H1 (cell line): ENCODE data around the gene MRTFA.

Experiments used
- ATF3 ChIP-seq: IDR thresholded peaks from 2 replicates; pipeline ENCODE4 v1.6.1; 2011; ENCODE audit warnings: low read depth, mild to moderate bottlenecking, low read length; ENCODE audit not compliant: insufficient read depth
- CTCF ChIP-seq, 3 experiments: IDR thresholded peaks; 1 replicate in 2 of 3; 2 replicates in 1 of 3; pipeline versions ENCODE4 v1.5.1 to v1.6.1; 2011; ENCODE audit warnings: low read length in 3 of 3, mild to moderate bottlenecking in 3 of 3, inconsistent platforms in 2 of 3, low read depth in 1 of 3, moderate library complexity in 1 of 3; ENCODE audit not compliant: insufficient read depth in 1 of 3; ENCODE audit errors: control extremely low read depth in 1 of 3
- EGR1 ChIP-seq: IDR thresholded peaks from 2 replicates; pipeline ENCODE4 v1.6.1; 2011; ENCODE audit warnings: low read depth, low read length, borderline replicate concordance
- EP300 ChIP-seq, 2 experiments: IDR thresholded peaks; 1 replicate in 1 of 2; 2 replicates in 1 of 2; pipeline ENCODE4 v1.6.1; 2011 to 2012; ENCODE audit warnings: low read depth in 2 of 2, low read length in 2 of 2, mild to moderate bottlenecking in 2 of 2, borderline replicate concordance in 1 of 2, inconsistent platforms in 1 of 2, moderate library complexity in 1 of 2
- HDAC6 ChIP-seq: IDR thresholded peaks from one replicate; pipeline ENCODE4 v1.7.1; 2012; ENCODE audit warnings: low read depth, mild to moderate bottlenecking, inconsistent platforms, low read length, moderate library complexity
- MAX ChIP-seq: IDR thresholded peaks from 2 replicates; pipeline ENCODE4 v1.6.1; 2012; ENCODE audit warnings: inconsistent platforms
- NRF1 ChIP-seq: IDR thresholded peaks from 2 replicates; pipeline ENCODE4 v1.6.1; 2011; ENCODE audit warnings: mild to moderate bottlenecking, low read depth, low read length, improper control_type of control experiment
- POLR2A ChIP-seq, 2 experiments: IDR thresholded peaks; 1 replicate in 1 of 2; 2 replicates in 1 of 2; pipeline ENCODE4 v1.6.1; 2011; ENCODE audit warnings: low read depth in 2 of 2, low read length in 2 of 2, mild to moderate bottlenecking in 2 of 2; ENCODE audit errors: control extremely low read depth in 1 of 2
- POLR2AphosphoS5 ChIP-seq: IDR thresholded peaks from 2 replicates; pipeline ENCODE4 v1.6.1; 2011; ENCODE audit warnings: low read depth, low read length
- RAD21 ChIP-seq, 2 experiments: IDR thresholded peaks in 1 of 2; conservative IDR thresholded peaks in 1 of 2; 2 replicates each; pipeline ENCODE4 v1.6.1; 2011; ENCODE audit warnings: low read depth in 2 of 2, low read length in 2 of 2, improper control_type of control experiment in 1 of 2, inconsistent platforms in 1 of 2, mild to moderate bottlenecking in 1 of 2, moderate library complexity in 1 of 2
- SIX5 ChIP-seq: IDR thresholded peaks from 2 replicates; pipeline ENCODE4 v1.6.1; 2011; ENCODE audit warnings: mild to moderate bottlenecking, low read depth, low read length
- SP1 ChIP-seq: IDR thresholded peaks from 2 replicates; pipeline ENCODE4 v1.6.1; 2011; ENCODE audit warnings: low read depth, low read length
- TAF1 ChIP-seq: IDR thresholded peaks from 2 replicates; pipeline ENCODE4 v1.6.1; 2011; ENCODE audit warnings: mild to moderate bottlenecking, low read depth, low read length
- ZNF274 ChIP-seq: IDR thresholded peaks from 2 replicates; pipeline ENCODE4 v1.7.0; 2012; ENCODE audit warnings: low read length, borderline replicate concordance; ENCODE audit errors: extremely low read depth

- TF ChIP-seq EP300 (IDR thresholded peaks at IDR 0.05; ENCODE audit: borderline replicate concordance in 1 of 2, low read depth in 2 of 2, low read length in 2 of 2) = no peak
- TF ChIP-seq CTCF (IDR thresholded peaks at IDR 0.05; ENCODE audit: control extremely low read depth in 1 of 3, insufficient read depth in 1 of 3, low read depth in 1 of 3, low read length in 3 of 3) = no peak
- no peak for TF ChIP-seq SP1
- no peak for TF ChIP-seq POLR2A (IDR thresholded peaks at IDR 0.05; ENCODE audit: control extremely low read depth in 1 of 2, low read depth in 2 of 2, low read length in 2 of 2)
- TF ChIP-seq TAF1 = no peak
- TF ChIP-seq POLR2AphosphoS5 = no peak
- no peak for TF ChIP-seq MAX
- no peak for TF ChIP-seq NRF1
- TF ChIP-seq EGR1 = no peak
- no peak for TF ChIP-seq ATF3
- no peak for TF ChIP-seq SIX5
- TF ChIP-seq ZNF274 = no peak
- no peak for TF ChIP-seq RAD21 (IDR thresholded peaks at IDR 0.05 in 1 of 2, conservative IDR thresholded peaks at IDR 0.05 in 1 of 2; ENCODE audit: low read depth in 2 of 2, low read length in 2 of 2)
- TF ChIP-seq HDAC6 = no peak
Measured at GRCh38 chr22:40421941-40422340, 214.6 kb downstream of the MRTFA start.
